ENCODE measurements around the gene SAFB2.

- no peak for TF ChIP-seq CTCF (IDR thresholded peaks at IDR 0.05 in 4 of 5, conservative IDR thresholded peaks at IDR 0.05 in 1 of 5)
- TF ChIP-seq POLR2A (IDR thresholded peaks at IDR 0.05), result no peak
Observed at GRCh38 chr19:5587661-5588060, 34.9 kb downstream of the SAFB2 start.
